GM23338 (cell line): Measurements from ENCODE around the gene TENM4. TPM values are rescaled to one million over a fixed set of nuclear protein-coding genes. Genes with fewer than 3 reads are reported as not detected.

Experiments used
- ATAC-seq: fragments of 200-7000 bp; cut with Tn5 transposase; 3 replicates; pipeline ENCODE4 v1.9.1; 2020
- DNase-seq: peaks from one replicate; pipeline ENCODE4 v3.0.0-alpha.2; 2015; ENCODE audit warnings: low spot score
- H2AFZ ChIP-seq: fragments of 200-600 bp; sonication (generic); 2 replicates; pipeline ENCODE4 v1.8.0; 2016; ENCODE audit warnings: antibody characterized with exemption, mild to moderate bottlenecking, moderate library complexity
- H3F3A ChIP-seq: fragments of 200-600 bp; sonication (generic); replicated peaks from 2 replicates; pipeline ENCODE4 v1.8.0; 2017; ENCODE audit warnings: antibody characterized with exemption, mixed run types, low read depth
- H3K27ac ChIP-seq: fragments of 200-600 bp; sonication (generic); 2 replicates; pipeline ENCODE4 v1.6.1; 2016; ENCODE audit warnings: low read depth
- H3K27me3 ChIP-seq: fragments of 200-600 bp; sonication (generic); 2 replicates; pipeline ENCODE4 v1.8.0; 2016; ENCODE audit warnings: mild to moderate bottlenecking, mixed run types, moderate library complexity; ENCODE audit not compliant: insufficient read depth
- H3K36me3 ChIP-seq: fragments of 200-600 bp; sonication (generic); 2 replicates; pipeline ENCODE4 v1.8.0; 2016; ENCODE audit warnings: mild to moderate bottlenecking; ENCODE audit not compliant: insufficient read depth
- H3K4me1 ChIP-seq: fragments of 200-600 bp; sonication (generic); 2 replicates; pipeline ENCODE4 v1.8.0; 2016; ENCODE audit warnings: mild to moderate bottlenecking, moderate library complexity; ENCODE audit not compliant: insufficient read depth
- H3K4me2 ChIP-seq: fragments of 200-600 bp; sonication (generic); 2 replicates; pipeline ENCODE4 v1.7.1; 2017; ENCODE audit warnings: mixed run types
- H3K4me3 ChIP-seq: fragments of 200-600 bp; sonication (generic); 2 replicates; pipeline ENCODE4 v1.6.1; 2016; ENCODE audit warnings: mixed run types
- H3K79me2 ChIP-seq: fragments of 200-600 bp; sonication (generic); replicated peaks from 2 replicates; pipeline ENCODE4 v1.8.0; 2017; ENCODE audit warnings: mild to moderate bottlenecking; ENCODE audit not compliant: insufficient read depth
- H3K9me2 ChIP-seq: fragments of 200-600 bp; sonication (generic); 2 replicates; pipeline ENCODE4 v1.8.0; 2017; ENCODE audit not compliant: insufficient read depth
- H4K20me1 ChIP-seq: fragments of 200-600 bp; sonication (generic); replicated peaks from 2 replicates; pipeline ENCODE4 v1.8.0; 2017; ENCODE audit warnings: mild to moderate bottlenecking; ENCODE audit not compliant: insufficient read depth
- H3K27ac Mint-ChIP-seq: 2 replicates; pipeline ENCODE4 v1.8.0; 2020; ENCODE audit warnings: inconsistent platforms, mild to moderate bottlenecking, moderate library complexity, mixed read lengths
- H3K27me3 Mint-ChIP-seq: 3 replicates; pipeline ENCODE4 v1.8.0; 2022; ENCODE audit warnings: low read depth, mild to moderate bottlenecking, moderate library complexity, mixed read lengths, inconsistent platforms; ENCODE audit not compliant: insufficient read depth, poor library complexity
- H3K36me3 Mint-ChIP-seq: 3 replicates; pipeline ENCODE4 v1.8.0; 2021; ENCODE audit warnings: low read depth, mild to moderate bottlenecking, inconsistent platforms, moderate library complexity, mixed read lengths
- H3K4me1 Mint-ChIP-seq: 3 replicates; pipeline ENCODE4 v1.8.0; 2020; ENCODE audit warnings: mild to moderate bottlenecking, inconsistent platforms, mixed read lengths
- H3K4me3 Mint-ChIP-seq: 3 replicates; pipeline ENCODE4 v1.8.0; 2021; ENCODE audit warnings: moderate library complexity, mild to moderate bottlenecking, inconsistent platforms, mixed read lengths
- H3K9me3 Mint-ChIP-seq: 3 replicates; pipeline ENCODE4 v1.8.0; 2020; ENCODE audit warnings: moderate library complexity, mild to moderate bottlenecking, inconsistent platforms, mixed read lengths
- CREB1 ChIP-seq: fragments of 250-450 bp; sonication (Bioruptor Pico); IDR thresholded peaks from 2 replicates; pipeline ENCODE4 v1.5.0; 2020; ENCODE audit warnings: low read depth, mild to moderate bottlenecking, moderate library complexity
- EZH2 ChIP-seq: fragments of 200-600 bp; sonication (generic); IDR thresholded peaks from one replicate; pipeline ENCODE4 v1.8.0; 2017; ENCODE audit warnings: antibody characterized with exemption, mild to moderate bottlenecking, low read depth; ENCODE audit not compliant: unreplicated experiment
- EZH2phosphoT487 ChIP-seq: fragments of 200-600 bp; sonication (generic); IDR thresholded peaks from one replicate; pipeline ENCODE4 v1.8.1; 2018; ENCODE audit warnings: antibody characterized with exemption; ENCODE audit not compliant: unreplicated experiment
- JUNB ChIP-seq: IDR thresholded peaks from one replicate; pipeline ENCODE4 v1.6.1; 2016; ENCODE audit warnings: antibody characterized with exemption; ENCODE audit not compliant: unreplicated experiment
- STAT1 ChIP-seq: IDR thresholded peaks from one replicate; pipeline ENCODE4 v1.6.1; 2016; ENCODE audit warnings: antibody characterized with exemption; ENCODE audit not compliant: unreplicated experiment
- ZNF114 ChIP-seq: fragments of 250-450 bp; sonication (Bioruptor Pico); IDR thresholded peaks from 2 replicates; pipeline ENCODE4 v1.5.0; 2020; ENCODE audit warnings: mild to moderate bottlenecking, moderate library complexity
- polyA plus RNA-seq: library from polyadenylated mRNA; unstranded; fragments of >200 nt; fragmentation: Nextera tagmentation; extraction: Ambion mirVana; gene quantifications from 2 replicates; pipeline ENCODE4 v1.2.1, GENCODE V29; 2016
- total RNA-seq: library from RNA; depleted of rRNA; stranded (reverse); fragments of >200 nt; shearing (Covaris generic); gene quantifications from 2 replicates; pipeline ENCODE4 v1.2.3, GENCODE V29; 2014
- TF ChIP-seq, protein P1 (sequence below): IDR thresholded peaks from one replicate; pipeline ENCODE4 v1.6.1; 2018; ENCODE audit warnings: antibody characterized with exemption; ENCODE audit not compliant: unreplicated experiment
- TF ChIP-seq, protein P2 (sequence below), 2 experiments: fragments of 200-600 bp in 1 of 2; sonication (generic) in 1 of 2; conservative IDR thresholded peaks; 2 replicates each; pipeline versions ENCODE4 v1.5.1 to v1.6.1; 2016 to 2017; ENCODE audit warnings: antibody characterized with exemption in 2 of 2, low read depth in 2 of 2, mild to moderate bottlenecking in 2 of 2, moderate library complexity in 1 of 2

The TENM4 gene
- total and polyA plus RNA-seq, 2 experiments from 2014 or later = 7.3 TPM

DNA sequence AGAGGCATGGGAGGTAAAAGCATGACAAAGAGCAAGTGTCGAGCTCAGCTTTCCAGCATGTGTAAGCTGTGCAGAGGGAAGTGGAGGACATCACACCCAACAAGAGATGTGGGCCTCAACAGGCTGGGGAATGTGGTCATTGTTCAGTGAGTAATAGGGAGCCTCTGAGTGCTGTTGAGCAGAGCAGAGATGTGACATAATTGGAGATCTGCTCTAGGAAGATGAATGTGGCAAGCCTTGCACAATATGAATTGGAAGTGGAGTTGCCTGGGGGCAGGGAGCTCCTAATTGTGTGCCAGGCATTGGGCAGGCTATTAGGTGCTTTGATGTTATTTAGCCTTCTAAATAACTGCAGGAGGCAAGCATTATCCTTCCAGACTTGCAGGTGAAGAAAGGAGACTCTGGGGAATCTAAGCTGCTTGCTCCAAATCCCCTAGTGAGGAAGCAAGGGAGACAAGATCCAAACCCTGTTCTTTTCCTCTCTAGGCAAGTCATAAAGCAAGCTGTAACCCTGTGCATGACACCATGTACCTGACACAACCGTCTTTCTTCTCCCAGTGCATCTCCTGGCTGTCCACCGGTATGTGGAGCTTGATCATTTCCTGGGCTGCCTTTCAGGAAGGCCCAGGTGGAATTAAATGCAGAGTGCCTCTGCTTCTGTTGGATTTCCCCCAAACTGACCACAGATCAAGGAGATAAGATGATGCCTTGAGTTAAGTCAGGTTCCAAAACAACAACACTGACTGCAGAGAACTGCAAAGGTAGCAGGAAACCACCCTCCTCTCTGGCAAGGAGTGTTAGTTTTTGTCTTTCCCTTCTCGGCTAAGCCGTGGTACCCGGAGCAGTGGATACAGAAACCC is 221.4 kb downstream of the TENM4 start (continued):
- TF ChIP-seq EZH2 (no peak), EZH2phosphoT487 (no peak), STAT1 (no peak), JUNB (no peak)
- TF ChIP-seq, protein P1, sequence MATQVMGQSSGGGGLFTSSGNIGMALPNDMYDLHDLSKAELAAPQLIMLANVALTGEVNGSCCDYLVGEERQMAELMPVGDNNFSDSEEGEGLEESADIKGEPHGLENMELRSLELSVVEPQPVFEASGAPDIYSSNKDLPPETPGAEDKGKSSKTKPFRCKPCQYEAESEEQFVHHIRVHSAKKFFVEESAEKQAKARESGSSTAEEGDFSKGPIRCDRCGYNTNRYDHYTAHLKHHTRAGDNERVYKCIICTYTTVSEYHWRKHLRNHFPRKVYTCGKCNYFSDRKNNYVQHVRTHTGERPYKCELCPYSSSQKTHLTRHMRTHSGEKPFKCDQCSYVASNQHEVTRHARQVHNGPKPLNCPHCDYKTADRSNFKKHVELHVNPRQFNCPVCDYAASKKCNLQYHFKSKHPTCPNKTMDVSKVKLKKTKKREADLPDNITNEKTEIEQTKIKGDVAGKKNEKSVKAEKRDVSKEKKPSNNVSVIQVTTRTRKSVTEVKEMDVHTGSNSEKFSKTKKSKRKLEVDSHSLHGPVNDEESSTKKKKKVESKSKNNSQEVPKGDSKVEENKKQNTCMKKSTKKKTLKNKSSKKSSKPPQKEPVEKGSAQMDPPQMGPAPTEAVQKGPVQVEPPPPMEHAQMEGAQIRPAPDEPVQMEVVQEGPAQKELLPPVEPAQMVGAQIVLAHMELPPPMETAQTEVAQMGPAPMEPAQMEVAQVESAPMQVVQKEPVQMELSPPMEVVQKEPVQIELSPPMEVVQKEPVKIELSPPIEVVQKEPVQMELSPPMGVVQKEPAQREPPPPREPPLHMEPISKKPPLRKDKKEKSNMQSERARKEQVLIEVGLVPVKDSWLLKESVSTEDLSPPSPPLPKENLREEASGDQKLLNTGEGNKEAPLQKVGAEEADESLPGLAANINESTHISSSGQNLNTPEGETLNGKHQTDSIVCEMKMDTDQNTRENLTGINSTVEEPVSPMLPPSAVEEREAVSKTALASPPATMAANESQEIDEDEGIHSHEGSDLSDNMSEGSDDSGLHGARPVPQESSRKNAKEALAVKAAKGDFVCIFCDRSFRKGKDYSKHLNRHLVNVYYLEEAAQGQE = no peak
- TF ChIP-seq, protein P2, sequence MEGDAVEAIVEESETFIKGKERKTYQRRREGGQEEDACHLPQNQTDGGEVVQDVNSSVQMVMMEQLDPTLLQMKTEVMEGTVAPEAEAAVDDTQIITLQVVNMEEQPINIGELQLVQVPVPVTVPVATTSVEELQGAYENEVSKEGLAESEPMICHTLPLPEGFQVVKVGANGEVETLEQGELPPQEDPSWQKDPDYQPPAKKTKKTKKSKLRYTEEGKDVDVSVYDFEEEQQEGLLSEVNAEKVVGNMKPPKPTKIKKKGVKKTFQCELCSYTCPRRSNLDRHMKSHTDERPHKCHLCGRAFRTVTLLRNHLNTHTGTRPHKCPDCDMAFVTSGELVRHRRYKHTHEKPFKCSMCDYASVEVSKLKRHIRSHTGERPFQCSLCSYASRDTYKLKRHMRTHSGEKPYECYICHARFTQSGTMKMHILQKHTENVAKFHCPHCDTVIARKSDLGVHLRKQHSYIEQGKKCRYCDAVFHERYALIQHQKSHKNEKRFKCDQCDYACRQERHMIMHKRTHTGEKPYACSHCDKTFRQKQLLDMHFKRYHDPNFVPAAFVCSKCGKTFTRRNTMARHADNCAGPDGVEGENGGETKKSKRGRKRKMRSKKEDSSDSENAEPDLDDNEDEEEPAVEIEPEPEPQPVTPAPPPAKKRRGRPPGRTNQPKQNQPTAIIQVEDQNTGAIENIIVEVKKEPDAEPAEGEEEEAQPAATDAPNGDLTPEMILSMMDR (conservative IDR thresholded peaks at IDR 0.05; ENCODE audit: low read depth in 2 of 2) = no peak

DNA sequence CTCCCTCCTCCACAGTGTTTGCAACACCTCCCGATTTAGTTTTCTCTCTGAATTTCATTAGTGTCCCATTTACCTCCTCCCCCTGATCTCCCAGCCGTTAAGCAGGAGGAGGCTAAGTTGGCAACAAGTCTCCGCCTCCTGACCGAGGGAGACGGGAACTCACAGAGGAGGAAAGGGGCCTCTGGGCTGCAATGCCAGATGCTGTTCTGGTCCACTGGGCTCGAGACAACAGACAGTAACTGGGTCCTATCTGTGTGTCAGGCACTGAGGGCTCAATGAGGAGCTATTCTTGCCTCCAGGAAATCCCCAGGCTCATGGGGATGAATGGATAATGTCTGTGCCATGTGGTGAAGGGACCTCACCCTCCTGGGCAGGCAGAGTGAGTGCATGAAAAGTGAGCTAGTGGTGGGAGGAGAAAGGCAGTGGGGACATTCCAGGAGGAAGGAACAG is 228.1 kb downstream of the TENM4 start:
- Histone ChIP-seq H4K20me1 (no peaks in the 10 kb centered on the region), H3K36me3 (no peaks in the 10 kb centered on the region), H3K9me2 (peaks cover 8% of the 10 kb centered on the region; the same call in 1 of the 2 replicates), H3K4me3 (no peak overlapping the region), H2AFZ (no peak overlapping the region), H3K79me2 (no peaks in the 10 kb centered on the region), H3K27ac (no peak overlapping the region), H3F3A (no peaks in the 10 kb centered on the region), H3K4me1 (no peaks in the 10 kb centered on the region; the same call in 1 of the 2 replicates), H3K4me2 (no peak overlapping the region), H3K27me3 (no peaks in the 10 kb centered on the region)
- TF ChIP-seq CREB1 (CRISPR knock-in tag) (no peak), ZNF114 (CRISPR knock-in tag) (no peak), STAT1 (no peak)
- Mint-ChIP-seq H3K27me3 (peaks cover 4% of the 10 kb centered on the region), H3K9me3 (no peaks in the 10 kb centered on the region), H3K4me3 (no peak overlapping the region), H3K36me3 (no peaks in the 10 kb centered on the region; the same call in 2 of the 3 replicates), H3K27ac (no peak overlapping the region), H3K4me1 (peaks cover 9% of the 10 kb centered on the region)
- DNase-seq (peak; percentile 10), ATAC-seq (peak; percentile 66)
